Neuron (in vitro differentiated cells): ENCODE data around the gene ITPK1.

Experiments used
- H2AFZ ChIP-seq: one replicate; pipeline ENCODE4 v1.6.1; 2013; ENCODE audit warnings: low read depth, mild to moderate bottlenecking, inconsistent platforms, low read length, moderate library complexity
- H3K27me3 ChIP-seq: one replicate; pipeline ENCODE4 v1.6.1; 2013; ENCODE audit warnings: low read length; ENCODE audit not compliant: insufficient read depth
- H3K36me3 ChIP-seq: one replicate; pipeline ENCODE4 v1.6.1; 2013; ENCODE audit warnings: low read length; ENCODE audit not compliant: insufficient read depth
- H3K4me1 ChIP-seq: one replicate; pipeline ENCODE4 v1.6.1; 2013; ENCODE audit warnings: low read length; ENCODE audit not compliant: insufficient read depth
- H3K4me3 ChIP-seq: 2 replicates; pipeline ENCODE4 v1.5.1; 2013; ENCODE audit warnings: mild to moderate bottlenecking, low read length, moderate library complexity
- H3K9me3 ChIP-seq: one replicate; pipeline ENCODE4 v1.6.1; 2013; ENCODE audit warnings: low read length

The ITPK1 gene

DNA sequence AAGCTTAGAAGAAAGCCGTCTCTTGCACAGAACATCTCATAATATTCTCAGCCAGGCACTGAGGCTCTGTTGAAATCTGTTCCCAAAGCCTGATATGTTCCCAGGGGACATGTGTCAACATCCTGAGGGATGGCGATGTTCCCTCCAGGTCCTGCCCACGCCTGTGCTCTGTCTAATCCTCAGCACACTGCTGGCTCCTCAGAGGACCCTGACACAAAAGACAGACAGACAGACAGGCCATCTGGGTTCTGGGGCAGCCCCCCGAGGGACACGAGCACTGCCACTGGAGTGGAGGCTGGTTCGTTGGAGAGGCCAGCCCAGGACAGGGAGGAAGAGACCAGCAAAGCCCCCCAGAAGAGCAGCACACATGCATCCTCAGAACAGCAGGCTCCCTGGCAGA is 165.0 kb downstream of the ITPK1 start:
- H3K4me3 ChIP-seq = no peak overlapping the region
- H3K9me3 ChIP-seq = no peaks in the 10 kb centered on the region
- no peaks in the 10 kb centered on the region for H3K27me3 ChIP-seq
- no peak overlapping the region for H2AFZ ChIP-seq
- H3K36me3 ChIP-seq = peaks cover 3% of the 10 kb centered on the region
- no peaks in the 10 kb centered on the region for H3K4me1 ChIP-seq

GRCh38 chr14:92950193-92950540 is 165.6 kb downstream of the ITPK1 start:
- peaks cover 3% of the 10 kb centered on the region for H3K36me3 ChIP-seq
- H3K27me3 ChIP-seq = no peaks in the 10 kb centered on the region
- no peaks in the 10 kb centered on the region for H3K9me3 ChIP-seq
- no peak overlapping the region for H2AFZ ChIP-seq
- no peak overlapping the region for H3K4me3 ChIP-seq
- no peaks in the 10 kb centered on the region for H3K4me1 ChIP-seq

- Histone ChIP-seq H3K4me3 (no peak overlapping the region), H2AFZ (no peak overlapping the region), H3K9me3 (no peaks in the 10 kb centered on the region), H3K4me1 (no peaks in the 10 kb centered on the region), H3K27me3 (no peaks in the 10 kb centered on the region), H3K36me3 (peaks cover 3% of the 10 kb centered on the region)
These were observed 166.1 kb downstream of the ITPK1 start for GRCh38 chr14:92949496-92950192.

GRCh38 chr14:92948647-92949046 is 167.1 kb downstream of the ITPK1 start:
- Histone ChIP-seq H2AFZ (no peak overlapping the region), H3K4me3 (no peak overlapping the region), H3K4me1 (no peaks in the 10 kb centered on the region), H3K9me3 (no peaks in the 10 kb centered on the region), H3K27me3 (no peaks in the 10 kb centered on the region), H3K36me3 (peaks cover 3% of the 10 kb centered on the region)

DNA sequence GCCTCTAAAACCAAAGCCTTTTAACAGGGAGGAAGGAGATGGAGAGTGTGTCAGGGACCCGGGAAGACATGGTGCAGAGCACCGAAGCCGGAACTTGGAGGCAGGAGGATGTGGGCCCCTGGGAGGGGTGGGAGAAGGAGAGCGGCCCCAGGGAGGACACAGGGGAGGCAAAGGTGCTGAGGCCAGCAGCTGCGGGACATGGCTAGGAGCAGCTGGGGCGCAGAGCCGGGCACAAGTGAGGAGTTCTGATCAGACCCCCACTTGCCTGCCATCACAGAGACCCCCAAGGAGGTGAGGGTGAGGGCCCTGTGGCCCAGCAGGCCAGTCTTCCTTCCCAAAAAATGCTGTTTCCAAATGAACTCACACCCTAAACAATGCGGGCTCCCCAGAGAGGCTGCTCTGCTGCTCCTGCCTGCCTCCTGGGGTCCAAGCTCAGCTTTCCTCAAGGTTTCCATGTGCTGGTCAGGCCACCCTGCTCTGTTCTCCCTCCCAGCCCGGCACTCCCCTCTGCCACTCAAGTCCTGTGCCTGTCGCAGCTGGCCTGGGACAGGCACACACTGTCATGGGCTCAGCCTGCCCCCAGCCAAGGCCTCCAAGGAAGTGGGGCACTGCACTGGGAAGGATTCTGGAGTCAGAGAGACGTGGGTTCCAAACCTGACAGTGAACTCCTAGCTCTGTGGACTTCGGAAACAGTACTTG is 168.7 kb downstream of the ITPK1 start:
- Histone ChIP-seq H3K4me1 (no peaks in the 10 kb centered on the region), H3K36me3 (peaks cover 5% of the 10 kb centered on the region), H2AFZ (no peak overlapping the region), H3K9me3 (no peaks in the 10 kb centered on the region), H3K27me3 (no peaks in the 10 kb centered on the region), H3K4me3 (no peak overlapping the region)

GRCh38 chr14:92945959-92946846 is 169.5 kb downstream of the ITPK1 start:
- no peak overlapping the region for H2AFZ ChIP-seq
- H3K4me1 ChIP-seq = no peaks in the 10 kb centered on the region
- H3K4me3 ChIP-seq = no peak overlapping the region
- no peaks in the 10 kb centered on the region for H3K9me3 ChIP-seq
- no peaks in the 10 kb centered on the region for H3K27me3 ChIP-seq
- H3K36me3 ChIP-seq = peaks cover 5% of the 10 kb centered on the region

- H3K36me3 ChIP-seq = peaks cover 5% of the 10 kb centered on the region
- no peak overlapping the region for H3K4me3 ChIP-seq
- H3K4me1 ChIP-seq = no peaks in the 10 kb centered on the region
- H2AFZ ChIP-seq = no peak overlapping the region
- no peaks in the 10 kb centered on the region for H3K27me3 ChIP-seq
- no peaks in the 10 kb centered on the region for H3K9me3 ChIP-seq
These were observed 170.2 kb downstream of the ITPK1 start for GRCh38 chr14:92945544-92945943.

- H2AFZ ChIP-seq = no peak overlapping the region
These were observed 170.7 kb downstream of the ITPK1 start for GRCh38 chr14:92944976-92945375.

GRCh38 chr14:92943855-92944570 is 171.7 kb downstream of the ITPK1 start:
- peaks cover 5% of the 10 kb centered on the region for H3K36me3 ChIP-seq
- H3K4me1 ChIP-seq = no peaks in the 10 kb centered on the region
- H3K4me3 ChIP-seq = no peak overlapping the region
- no peak overlapping the region for H2AFZ ChIP-seq
- H3K27me3 ChIP-seq = no peaks in the 10 kb centered on the region
- H3K9me3 ChIP-seq = no peaks in the 10 kb centered on the region

More at GRCh38 chr14:92944976-92945375, 170.7 kb downstream of the ITPK1 start:
- H3K36me3 ChIP-seq = peaks cover 5% of the 10 kb centered on the region
- no peaks in the 10 kb centered on the region for H3K4me1 ChIP-seq
- H3K4me3 ChIP-seq = no peak overlapping the region
- H3K27me3 ChIP-seq = no peaks in the 10 kb centered on the region
- no peaks in the 10 kb centered on the region for H3K9me3 ChIP-seq

DNA sequence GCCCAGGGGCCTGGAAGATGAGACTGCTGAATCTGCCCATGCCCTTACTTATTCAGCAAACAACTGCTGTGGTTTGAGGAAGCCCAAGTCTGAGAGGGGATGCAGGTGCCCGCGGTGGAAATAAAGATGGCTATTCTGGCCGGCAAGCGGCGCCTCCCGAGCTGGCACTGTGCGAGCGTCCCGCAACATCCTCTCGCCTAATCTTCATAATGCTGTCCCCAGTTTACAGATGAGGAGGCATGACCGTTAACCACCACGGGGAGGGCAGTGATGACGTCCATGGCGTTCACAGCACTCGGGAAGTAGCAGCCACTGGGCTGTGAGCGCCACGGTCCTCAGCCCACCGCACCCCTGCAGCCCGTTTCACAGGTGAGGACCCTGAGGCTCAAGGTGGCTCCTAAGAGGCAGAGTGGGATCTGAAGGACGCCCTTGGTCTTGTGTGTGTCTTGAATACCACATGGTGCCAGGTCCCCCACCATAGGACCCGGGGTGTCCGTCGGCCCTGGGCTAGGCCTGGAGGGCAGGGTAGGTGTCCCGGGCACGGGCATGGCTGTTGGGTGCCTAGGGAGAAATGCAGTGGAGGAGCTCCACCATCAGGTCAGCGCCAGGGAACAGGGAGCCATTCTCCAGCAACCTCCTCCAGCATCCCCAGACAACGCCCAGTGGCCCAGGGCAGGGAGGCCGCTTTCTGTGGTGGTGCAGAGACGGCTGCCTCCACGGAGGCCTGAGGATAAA is 172.6 kb downstream of the ITPK1 start:
- Histone ChIP-seq H3K36me3 (peaks cover 5% of the 10 kb centered on the region), H3K4me3 (no peak overlapping the region), H2AFZ (no peak overlapping the region), H3K9me3 (no peaks in the 10 kb centered on the region), H3K4me1 (no peaks in the 10 kb centered on the region), H3K27me3 (no peaks in the 10 kb centered on the region)

DNA sequence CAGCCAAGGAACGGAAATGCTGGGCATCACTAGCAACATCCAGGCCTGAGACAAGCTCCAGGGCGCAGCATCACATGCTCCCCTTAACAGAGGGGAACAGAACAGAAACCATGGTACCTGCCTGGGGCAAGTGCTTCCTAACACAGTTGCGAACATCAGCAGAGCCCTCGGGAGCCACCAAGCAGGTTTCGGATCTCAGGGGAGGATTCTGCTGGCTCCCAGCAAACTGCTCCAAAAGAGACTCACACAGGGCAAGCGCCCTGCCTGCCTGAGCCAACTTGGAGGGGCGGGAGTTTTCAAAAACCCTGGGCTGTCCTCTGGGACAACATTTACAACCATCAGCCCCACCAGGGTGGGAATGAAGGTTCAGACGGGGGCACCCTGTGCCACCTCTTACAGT is 173.1 kb downstream of the ITPK1 start:
- Histone ChIP-seq H3K4me3 (no peak overlapping the region), H3K27me3 (no peaks in the 10 kb centered on the region), H3K36me3 (peaks cover 5% of the 10 kb centered on the region), H3K4me1 (no peaks in the 10 kb centered on the region), H2AFZ (no peak overlapping the region), H3K9me3 (no peaks in the 10 kb centered on the region)

DNA sequence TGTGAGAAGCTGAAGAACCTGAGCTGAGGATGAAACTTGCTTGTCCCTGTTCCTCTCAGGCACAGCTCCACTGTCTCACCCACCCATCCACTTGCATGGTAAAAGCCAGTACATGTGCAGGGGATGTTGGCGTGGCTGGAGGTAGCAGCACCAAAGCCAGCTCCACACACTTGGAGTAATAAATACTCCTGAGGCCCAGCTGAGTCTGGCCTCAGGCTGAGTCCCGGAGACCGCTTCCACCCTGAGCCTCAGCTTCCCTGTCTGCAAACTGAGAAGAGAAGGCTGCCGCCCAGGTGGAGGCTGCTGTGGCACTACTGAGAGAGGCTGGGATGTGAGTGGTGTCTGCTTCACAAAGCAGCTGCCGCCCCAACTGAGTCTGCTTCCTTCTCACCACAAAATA is 173.6 kb downstream of the ITPK1 start:
- Histone ChIP-seq H3K9me3 (no peaks in the 10 kb centered on the region), H3K4me1 (no peaks in the 10 kb centered on the region), H2AFZ (no peak overlapping the region), H3K27me3 (no peaks in the 10 kb centered on the region), H3K36me3 (peaks cover 5% of the 10 kb centered on the region), H3K4me3 (no peak overlapping the region)
